Calu3 (cell line): ENCODE results near the gene PUM1. TPM values are rescaled to one million over a fixed set of nuclear protein-coding genes. Genes with fewer than 3 reads are reported as not detected.
"Not testable (repeated sequence)": the region's sequence is repeated elsewhere in the genome, so short reads cannot be mapped to it uniquely, and the experiment has no call there.

Source experiments
- BruUV-seq: library from RNA; stranded (reverse); fragments of 400-500 nt; replicated peaks from 2 replicates; lab custom pipeline; 2021; lab: Mats Ljungman, UMichigan
- CTCF ChIA-PET: fragments of 300-600 bp; sonication (Branson Sonifier 250); formaldehyde crosslinking; loops from one replicate; lab custom pipeline; 2022; ENCODE audit warnings: antibody characterized with exemption; lab: Charles Lee
- DNase-seq: peaks from one replicate; pipeline ENCODE4 v3.0.0; 2022
- H3K27ac Mint-ChIP-seq: one replicate; pipeline ENCODE4 v1.8.0; 2022; ENCODE audit warnings: mixed read lengths; ENCODE audit not compliant: unreplicated experiment
- H3K27me3 Mint-ChIP-seq: one replicate; pipeline ENCODE4 v1.8.0; 2022; ENCODE audit warnings: mixed read lengths; ENCODE audit not compliant: unreplicated experiment
- H3K36me3 Mint-ChIP-seq: one replicate; pipeline ENCODE4 v1.8.0; 2022; ENCODE audit warnings: mild to moderate bottlenecking, moderate library complexity, mixed read lengths; ENCODE audit not compliant: insufficient read depth, unreplicated experiment
- H3K4me1 Mint-ChIP-seq: one replicate; pipeline ENCODE4 v1.8.0; 2022; ENCODE audit warnings: mild to moderate bottlenecking, low read depth, mixed read lengths; ENCODE audit not compliant: unreplicated experiment
- H3K4me3 Mint-ChIP-seq: one replicate; pipeline ENCODE4 v1.8.0; 2022; ENCODE audit warnings: mild to moderate bottlenecking, low read depth, moderate library complexity, mixed read lengths; ENCODE audit not compliant: unreplicated experiment
- H3K9me3 Mint-ChIP-seq: one replicate; pipeline ENCODE4 v1.8.0; 2022; ENCODE audit warnings: low read depth, mixed read lengths; ENCODE audit not compliant: unreplicated experiment
- intact Hi-C: fragments of 100-400 bp; cut with micrococcal nuclease; formaldehyde crosslinking; loops from one replicate; pipeline ENCODE4 v1.10.0; 2022; ENCODE audit not compliant: unreplicated experiment
- total RNA-seq: library from RNA; stranded (reverse); gene quantifications from 2 replicates; pipeline ENCODE4 v1.2.3, GENCODE V29; 2022
- TF ChIP-seq, protein P1 (sequence below): fragments of 200-600 bp; IDR thresholded peaks from one replicate; pipeline ENCODE4 v1.8.0; 2022; ENCODE audit warnings: antibody characterized with exemption; ENCODE audit not compliant: unreplicated experiment

The PUM1 gene
- total RNA-seq, 1 experiment from 2014 or later: 163 TPM

DNA sequence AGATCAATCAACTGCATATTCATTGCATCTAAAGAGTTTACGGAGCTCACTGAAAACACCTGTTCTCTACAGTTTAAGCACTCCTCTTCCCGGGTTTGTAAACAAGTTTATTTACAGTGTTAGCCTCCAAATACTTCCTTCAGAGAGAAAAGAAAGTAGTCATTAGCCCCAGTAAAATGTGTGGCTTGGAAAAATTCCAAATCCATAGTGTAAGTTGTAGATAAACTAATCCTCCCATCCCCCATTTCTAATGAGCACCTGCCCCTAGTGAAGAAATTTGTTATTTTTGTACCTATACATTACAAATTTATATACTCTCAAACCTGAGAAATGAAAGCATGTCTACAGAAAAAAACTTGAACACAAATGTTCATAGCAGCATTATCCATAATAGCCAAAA, 21.9 kb downstream of the PUM1 start:
- Mint-ChIP-seq H3K4me3 (no peak overlapping the region), H3K36me3 (peaks cover 26% of the 10 kb centered on the region), H3K9me3 (no peaks in the 10 kb centered on the region), H3K4me1 (peaks cover 22% of the 10 kb centered on the region), H3K27ac (peak overlapping the region; percentile 22), H3K27me3 (no peaks in the 10 kb centered on the region)
- CTCF ChIA-PET: no interaction called here
- no peak for DNase-seq
- intact Hi-C loops: no loop called here
- TF ChIP-seq, protein P1, sequence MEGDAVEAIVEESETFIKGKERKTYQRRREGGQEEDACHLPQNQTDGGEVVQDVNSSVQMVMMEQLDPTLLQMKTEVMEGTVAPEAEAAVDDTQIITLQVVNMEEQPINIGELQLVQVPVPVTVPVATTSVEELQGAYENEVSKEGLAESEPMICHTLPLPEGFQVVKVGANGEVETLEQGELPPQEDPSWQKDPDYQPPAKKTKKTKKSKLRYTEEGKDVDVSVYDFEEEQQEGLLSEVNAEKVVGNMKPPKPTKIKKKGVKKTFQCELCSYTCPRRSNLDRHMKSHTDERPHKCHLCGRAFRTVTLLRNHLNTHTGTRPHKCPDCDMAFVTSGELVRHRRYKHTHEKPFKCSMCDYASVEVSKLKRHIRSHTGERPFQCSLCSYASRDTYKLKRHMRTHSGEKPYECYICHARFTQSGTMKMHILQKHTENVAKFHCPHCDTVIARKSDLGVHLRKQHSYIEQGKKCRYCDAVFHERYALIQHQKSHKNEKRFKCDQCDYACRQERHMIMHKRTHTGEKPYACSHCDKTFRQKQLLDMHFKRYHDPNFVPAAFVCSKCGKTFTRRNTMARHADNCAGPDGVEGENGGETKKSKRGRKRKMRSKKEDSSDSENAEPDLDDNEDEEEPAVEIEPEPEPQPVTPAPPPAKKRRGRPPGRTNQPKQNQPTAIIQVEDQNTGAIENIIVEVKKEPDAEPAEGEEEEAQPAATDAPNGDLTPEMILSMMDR: no peak
- TSS peak; percentile 40 for BruUV-seq

DNA sequence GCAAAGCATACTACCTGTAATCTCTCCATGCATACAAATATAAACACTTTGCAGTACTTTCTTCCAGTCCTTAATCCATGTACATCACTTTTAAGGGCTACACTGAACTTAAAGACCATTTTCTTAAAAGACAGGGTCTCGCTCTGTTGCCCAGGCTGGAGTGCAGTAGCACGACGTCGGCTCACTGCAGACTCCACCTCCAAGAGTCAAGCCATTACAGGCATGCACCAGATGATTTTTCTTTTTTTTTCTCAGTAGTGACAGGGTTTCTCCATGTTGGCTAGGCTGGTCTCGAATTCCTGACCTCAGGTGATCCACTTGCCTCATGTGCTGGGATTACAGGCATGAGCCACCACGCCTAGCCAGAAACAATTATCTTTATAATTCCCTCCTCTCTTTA, 22.9 kb downstream of the PUM1 start:
- BruUV-seq: no TSS peak
- no peaks in the 10 kb centered on the region for H3K9me3 Mint-ChIP-seq
- no peak overlapping the region for H3K4me3 Mint-ChIP-seq
- TF ChIP-seq, protein P1: no peak
- intact Hi-C loops: no loop called here
- peaks cover 22% of the 10 kb centered on the region for H3K4me1 Mint-ChIP-seq
- no peak for DNase-seq
- H3K27me3 Mint-ChIP-seq: no peaks in the 10 kb centered on the region
- H3K27ac Mint-ChIP-seq: no peak overlapping the region
- H3K36me3 Mint-ChIP-seq: peaks cover 35% of the 10 kb centered on the region
- CTCF ChIA-PET: no interaction called here

DNA sequence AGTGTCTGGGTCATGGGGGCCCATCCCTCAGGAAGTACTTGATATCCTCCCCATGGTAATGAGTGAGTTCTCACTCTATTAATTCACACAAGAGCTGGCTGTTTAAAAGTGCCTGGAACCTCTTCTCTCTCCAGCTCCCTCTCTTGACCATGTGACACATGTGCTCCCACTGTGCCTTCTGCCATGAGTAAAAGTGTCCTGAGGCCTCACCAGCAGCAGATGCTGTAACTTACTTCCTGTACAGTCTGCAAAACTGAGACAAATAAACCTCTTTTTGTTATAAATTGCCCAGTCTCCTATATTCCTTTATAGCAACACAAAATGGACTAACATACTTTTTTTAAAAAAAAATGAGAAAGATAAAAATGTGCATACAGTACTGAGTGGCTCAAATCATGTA, 24.0 kb downstream of the PUM1 start:
- Mint-ChIP-seq H3K4me1 (peaks cover 29% of the 10 kb centered on the region), H3K36me3 (peaks cover 46% of the 10 kb centered on the region), H3K9me3 (no peaks in the 10 kb centered on the region), H3K27ac (no peak overlapping the region), H3K27me3 (no peaks in the 10 kb centered on the region), H3K4me3 (no peak overlapping the region)
- intact Hi-C loops: no loop called here
- CTCF ChIA-PET: interaction anchor here (0.5 to 0.9 kb wide), 2 partner anchors 13 to 56 kb away, joined by 3 to 4 read pairs; no protein-coding TSS in a partner anchor
- DNase-seq: no peak
- no TSS peak for BruUV-seq
- TF ChIP-seq, protein P1: no peak

DNA sequence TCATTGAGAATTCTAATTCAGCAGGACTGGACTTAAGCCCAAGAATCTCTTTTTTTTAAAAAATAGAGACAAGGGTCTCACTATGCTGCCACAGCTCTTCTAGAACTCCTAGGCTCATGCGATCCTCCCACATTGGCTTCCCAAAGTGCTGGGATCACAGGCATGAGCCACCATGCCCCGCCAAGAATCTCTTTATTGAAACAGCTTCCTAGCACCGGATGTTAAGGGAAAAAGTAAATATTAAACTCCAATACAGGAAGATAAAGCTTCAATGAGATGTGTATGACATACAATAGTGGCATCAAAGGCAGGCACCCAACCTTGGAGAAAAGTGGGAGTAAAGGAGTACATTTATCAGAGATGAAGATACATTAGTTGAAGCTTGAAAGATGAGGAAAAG, 25.5 kb downstream of the PUM1 start:
- no peak overlapping the region for H3K4me3 Mint-ChIP-seq
- intact Hi-C loops: no loop called here
- no peaks in the 10 kb centered on the region for H3K9me3 Mint-ChIP-seq
- peaks cover 33% of the 10 kb centered on the region for H3K4me1 Mint-ChIP-seq
- peaks cover 59% of the 10 kb centered on the region for H3K36me3 Mint-ChIP-seq
- TF ChIP-seq, protein P1: no peak
- CTCF ChIA-PET: interaction anchor here (0.5 kb wide), 1 partner anchor 804 kb away, joined by 3 read pairs; no protein-coding TSS in a partner anchor
- peak overlapping the region; percentile 32 for H3K27ac Mint-ChIP-seq
- H3K27me3 Mint-ChIP-seq: no peaks in the 10 kb centered on the region
- BruUV-seq: no TSS peak
- no peak for DNase-seq

DNA sequence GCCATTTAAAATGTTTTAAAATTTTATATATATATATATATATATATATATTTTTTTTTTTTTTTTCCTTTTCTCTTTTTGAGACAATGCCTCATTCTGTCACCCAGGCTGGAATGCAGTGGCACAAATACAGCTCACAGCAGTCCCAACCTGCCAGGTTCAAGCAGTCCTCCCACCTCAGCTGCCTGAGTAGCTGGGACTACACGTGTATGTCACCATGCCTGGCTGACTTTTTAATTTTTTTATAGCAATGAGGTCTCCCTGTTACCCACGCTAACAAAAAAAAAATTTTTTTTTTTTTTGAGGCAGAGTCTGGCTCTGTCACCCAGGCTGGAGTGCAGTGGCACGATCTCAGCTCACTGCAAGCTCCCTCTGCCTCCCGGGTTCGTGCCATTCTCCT, 26.6 kb downstream of the PUM1 start:
- H3K27ac Mint-ChIP-seq: not testable (repeated sequence)
- CTCF ChIA-PET: interaction anchor here (0.6 kb wide), 1 partner anchor 1311 kb away, joined by 4 read pairs; no protein-coding TSS in a partner anchor

More for the DNA sequence above, 26.6 kb downstream of the PUM1 start:
- H3K27me3 Mint-ChIP-seq, H3K4me3 Mint-ChIP-seq, BruUV-seq, intact Hi-C loops, DNase-seq, H3K9me3 Mint-ChIP-seq: not testable (repeated sequence)
- H3K4me1 Mint-ChIP-seq: peaks cover 40% of the 10 kb centered on the region
- H3K36me3 Mint-ChIP-seq: peaks cover 58% of the 10 kb centered on the region
